ENCODE measurements around the gene PSMB5. TPM values are rescaled to one million over a fixed set of nuclear protein-coding genes. Genes with fewer than 3 reads are reported as not detected.
"Not testable (repeated sequence)": the region's sequence is repeated elsewhere in the genome, so short reads cannot be mapped to it uniquely, and the experiment has no call there.

PSMB5 gene
- polyA plus RNA-seq, 3 donors, result 78.0 to 152 (median 140) TPM

DNA sequence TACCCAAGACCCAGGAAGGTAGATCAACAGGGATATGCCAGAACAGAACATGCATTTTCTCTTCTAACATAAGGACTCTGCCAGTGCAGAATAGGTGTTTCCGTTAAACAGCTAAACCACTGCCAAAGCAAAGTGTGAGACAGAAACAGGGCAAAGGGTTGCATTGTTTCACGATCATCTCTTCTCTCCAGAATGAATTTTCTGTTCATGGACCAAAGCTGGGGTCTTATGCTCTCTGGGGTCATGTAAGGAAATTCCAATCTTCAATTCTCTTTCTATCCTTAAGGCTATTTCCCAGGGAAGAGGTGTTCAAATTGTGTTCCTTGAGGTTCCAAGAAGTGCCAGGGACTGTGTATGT is 10.9 kb downstream of the PSMB5 start:
- WGBS, 3 donors, result 96 to 97% (median 96%) methylated on average over 2 of the region's 2 CpGs
- H3K27ac ChIP-seq (ENCODE audit: low read depth, low read length), result no peak overlapping the region

DNA sequence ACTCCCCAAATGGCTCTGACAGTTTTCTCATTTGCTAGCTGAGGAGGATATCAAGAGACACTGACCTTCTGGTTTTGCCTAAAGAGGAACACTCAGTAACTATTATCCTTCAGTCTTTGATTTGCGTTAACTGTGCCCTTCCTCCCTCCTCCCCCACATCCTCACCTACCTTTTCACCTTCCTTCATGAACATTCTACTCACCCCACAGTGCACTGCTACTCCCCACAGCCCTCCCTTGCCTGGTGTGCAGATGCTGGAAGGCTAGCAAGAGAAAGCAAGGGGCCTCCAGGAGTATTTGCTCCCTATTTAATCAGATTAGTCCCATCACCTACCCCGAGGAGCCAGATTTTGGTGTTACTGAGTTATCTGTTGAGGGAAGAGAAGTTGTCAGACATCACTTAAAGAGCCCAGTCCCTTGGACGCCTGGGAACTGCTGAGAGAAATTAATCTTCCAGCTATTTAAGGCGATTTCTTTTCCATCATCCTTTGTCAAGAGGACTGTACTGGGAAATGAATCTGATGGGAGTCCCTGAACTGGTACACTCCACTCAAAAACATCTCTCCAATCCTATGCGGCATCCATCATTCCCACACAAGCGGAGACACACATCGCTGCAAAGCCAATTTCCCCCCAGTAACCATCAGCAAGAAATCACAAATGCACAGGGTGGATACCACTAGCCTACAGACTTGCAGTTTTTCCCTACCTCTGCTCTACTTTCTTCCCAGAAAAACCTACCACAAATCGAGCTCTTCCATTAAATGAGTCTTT is 11.5 kb downstream of the PSMB5 start:
- no peak overlapping the region for H3K27ac ChIP-seq (ENCODE audit: low read depth, low read length)
- WGBS, 3 donors, result 77 to 86% (median 82%) methylated on average over 8 of the region's 8 CpGs

DNA sequence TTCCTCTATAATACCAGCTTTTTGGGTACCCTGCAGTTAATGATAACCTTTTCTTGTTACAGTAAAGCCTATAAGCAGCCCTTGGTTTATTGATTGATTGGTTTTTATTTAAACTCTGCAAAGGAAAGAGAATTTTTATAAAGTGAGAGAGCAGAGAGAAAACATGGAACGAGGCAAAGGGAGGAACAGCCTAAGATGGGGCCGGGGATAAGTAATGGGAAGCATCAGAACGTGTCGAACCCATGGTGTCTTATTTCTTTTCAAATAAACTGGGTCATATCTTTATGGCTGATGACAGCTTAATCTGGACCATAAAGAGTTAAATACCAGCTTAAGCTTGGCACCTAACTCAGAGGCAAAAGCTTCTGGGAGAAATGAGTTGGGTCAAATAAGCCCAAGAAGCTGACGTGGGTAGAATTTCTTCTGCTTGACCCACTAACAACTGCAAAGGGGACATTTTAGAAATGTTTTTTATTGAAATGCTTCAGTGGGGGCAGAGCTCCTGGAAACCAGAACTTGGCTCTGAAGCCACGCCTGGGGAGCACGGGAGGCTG is 12.7 kb downstream of the PSMB5 start:
- H3K27ac ChIP-seq (ENCODE audit: low read depth, low read length), result no peak overlapping the region
- 57 to 69% (median 64%) methylated on average over 7 of the region's 7 CpGs for WGBS, 3 donors

DNA sequence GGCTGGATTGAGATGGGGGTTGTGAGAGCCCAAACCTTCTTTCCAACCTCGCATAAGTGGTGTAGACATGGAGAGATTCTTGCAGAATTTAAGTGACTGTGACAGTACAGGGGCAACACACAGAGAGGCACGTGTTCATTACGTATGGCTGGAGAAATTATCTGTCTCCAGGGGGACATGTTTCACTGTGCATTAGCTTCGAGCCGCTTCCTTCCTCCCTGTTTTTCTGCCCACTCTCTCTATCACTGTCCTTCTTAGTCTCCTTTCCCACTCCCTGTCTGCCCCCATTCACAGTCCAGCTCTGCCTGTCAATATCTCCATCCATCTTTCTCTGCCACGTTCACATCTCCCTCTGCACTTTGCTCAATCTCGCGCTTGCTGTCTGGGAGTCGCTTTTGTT is 13.3 kb downstream of the PSMB5 start:
- 62 to 74% (median 64%) methylated on average over 9 of the region's 9 CpGs for WGBS, 3 donors
- H3K27ac ChIP-seq (ENCODE audit: low read depth, low read length), result no peak overlapping the region

DNA sequence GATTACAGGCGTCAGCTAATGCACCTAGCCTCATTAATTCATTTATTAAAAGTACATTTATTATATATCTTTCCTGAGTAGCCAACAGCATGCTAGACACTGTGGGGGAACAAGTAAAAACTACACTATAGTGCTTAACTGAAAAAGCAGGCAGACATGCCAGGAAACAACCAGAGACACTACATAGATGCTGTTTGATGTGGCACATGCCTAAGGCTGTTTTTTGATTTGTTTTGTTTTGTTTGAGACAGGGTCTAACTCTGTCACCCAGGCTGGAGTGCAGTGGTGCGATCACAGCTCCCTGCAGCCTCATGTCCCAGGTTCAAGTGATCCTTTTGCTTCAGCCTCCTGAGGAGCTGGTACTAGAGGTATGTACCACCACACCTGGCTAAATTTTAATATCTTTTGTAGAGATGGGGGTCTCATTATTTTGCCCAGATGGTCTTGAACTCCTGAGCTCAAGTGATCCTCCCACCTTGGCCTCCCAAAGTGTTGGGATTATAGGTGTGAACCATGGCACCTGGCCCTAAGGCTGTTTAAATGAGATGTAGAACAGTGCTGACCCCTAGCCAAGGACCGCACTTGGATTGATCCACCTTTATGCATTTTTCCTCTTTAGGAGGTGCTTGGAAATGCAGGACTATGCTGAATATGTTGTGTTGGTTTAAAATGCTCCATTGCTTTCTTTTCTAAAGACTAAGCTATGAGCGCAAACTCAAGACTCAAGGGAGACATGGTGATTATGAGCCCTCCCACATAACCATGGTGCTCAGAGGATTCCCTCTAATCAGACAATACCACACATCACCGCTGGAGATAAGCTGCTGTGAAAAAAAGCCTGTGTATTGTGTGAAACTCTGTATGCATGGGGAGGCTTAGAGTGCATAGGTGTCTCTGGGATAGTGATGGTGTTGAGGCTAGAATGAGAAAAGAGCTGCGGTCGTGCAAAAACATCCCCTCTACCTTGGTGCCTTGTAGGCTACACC is 14.3 kb downstream of the PSMB5 start:
- H3K27ac ChIP-seq (ENCODE audit: low read depth, low read length), result no peak overlapping the region
- WGBS, 3 donors, result 87 to 96% (median 90%) methylated on average over 7 of the region's 7 CpGs

DNA sequence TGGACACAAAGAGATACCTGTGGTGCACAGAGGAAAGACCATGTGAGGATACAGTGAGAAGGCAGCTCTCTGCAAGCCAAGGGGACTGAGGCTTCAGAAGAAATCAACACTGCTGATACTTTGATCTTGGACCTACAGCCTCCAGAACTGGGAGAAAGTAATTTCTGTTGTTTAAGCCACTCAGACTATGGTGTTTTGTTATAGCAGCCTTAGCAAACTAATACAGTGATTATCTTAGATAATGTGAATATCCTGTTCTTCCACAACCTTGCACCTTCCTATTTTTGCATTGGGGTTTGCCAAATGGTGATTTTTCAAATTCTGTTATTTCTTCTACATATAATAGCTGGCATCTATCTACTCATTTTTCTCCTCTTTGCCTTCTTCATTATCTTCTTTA is 16.6 kb downstream of the PSMB5 start:
- H3K27ac ChIP-seq (ENCODE audit: low read depth, low read length), result no peak overlapping the region

DNA sequence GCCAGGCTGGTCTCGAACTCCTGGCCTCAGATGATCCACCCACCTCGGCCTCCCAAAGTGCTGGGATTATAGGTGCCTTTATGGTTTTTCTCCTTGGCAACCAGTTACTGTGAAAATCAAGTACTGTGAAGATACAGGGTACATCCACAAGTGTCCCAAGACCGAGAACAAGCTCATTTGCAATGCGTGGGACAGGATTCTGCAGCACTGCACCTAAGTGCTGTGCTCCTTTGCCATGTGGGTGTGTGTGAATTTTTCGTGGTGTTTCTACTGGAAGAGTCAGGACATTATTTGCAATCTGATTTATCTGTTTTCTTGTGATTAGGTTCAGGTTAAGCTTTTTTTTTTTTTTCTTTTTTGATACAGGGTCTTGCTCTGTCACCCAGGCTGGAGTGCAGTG is 17.6 kb downstream of the PSMB5 start:
- no peak overlapping the region for H3K27ac ChIP-seq (ENCODE audit: low read depth, low read length)
- WGBS, 3 donors, result 86 to 90% (median 90%) methylated on average over 5 of the region's 5 CpGs

DNA sequence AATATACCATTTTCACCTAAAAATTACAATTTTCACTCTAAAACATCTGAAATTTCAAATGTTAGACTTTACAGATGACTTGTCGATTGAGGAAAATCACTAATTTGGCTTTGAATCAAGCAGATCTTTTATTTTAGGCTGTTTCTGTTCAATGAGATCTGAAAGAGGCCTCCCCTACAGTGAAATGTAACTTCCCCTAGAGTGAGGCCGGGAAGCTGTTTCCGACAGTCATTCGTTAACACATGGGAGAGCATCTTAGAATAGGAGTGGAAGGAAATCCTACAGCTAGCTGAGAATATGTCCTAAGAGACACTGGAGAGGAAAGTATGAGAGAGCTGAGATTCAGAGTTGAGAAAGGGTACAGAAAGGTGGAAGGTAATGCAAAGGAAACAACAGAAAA is 19.1 kb downstream of the PSMB5 start:
- WGBS, 3 donors, result 55 to 76% (median 64%) methylated on average over 4 of the region's 4 CpGs
- no peak overlapping the region for H3K27ac ChIP-seq (ENCODE audit: low read depth, low read length)

DNA sequence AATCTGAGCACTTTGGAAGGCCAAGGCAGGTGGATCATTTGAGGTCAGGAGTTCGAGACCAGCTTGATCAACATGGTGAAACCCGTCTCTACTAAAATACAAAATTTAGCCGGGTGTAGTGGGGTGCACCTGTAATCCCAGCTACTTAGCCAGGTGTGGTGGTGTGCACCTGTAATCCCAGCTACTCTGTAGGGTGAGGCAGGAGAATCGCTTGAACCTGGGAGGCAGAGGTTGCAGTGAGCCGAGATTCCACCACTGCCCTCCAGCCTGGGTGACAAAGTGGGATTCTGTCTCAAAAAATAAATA is 21.0 kb downstream of the PSMB5 start:
- WGBS, 3 donors, result 92 to 93% (median 93%) methylated on average over 5 of the region's 5 CpGs
- H3K27ac ChIP-seq (ENCODE audit: low read depth, low read length), result not testable (repeated sequence)

DNA sequence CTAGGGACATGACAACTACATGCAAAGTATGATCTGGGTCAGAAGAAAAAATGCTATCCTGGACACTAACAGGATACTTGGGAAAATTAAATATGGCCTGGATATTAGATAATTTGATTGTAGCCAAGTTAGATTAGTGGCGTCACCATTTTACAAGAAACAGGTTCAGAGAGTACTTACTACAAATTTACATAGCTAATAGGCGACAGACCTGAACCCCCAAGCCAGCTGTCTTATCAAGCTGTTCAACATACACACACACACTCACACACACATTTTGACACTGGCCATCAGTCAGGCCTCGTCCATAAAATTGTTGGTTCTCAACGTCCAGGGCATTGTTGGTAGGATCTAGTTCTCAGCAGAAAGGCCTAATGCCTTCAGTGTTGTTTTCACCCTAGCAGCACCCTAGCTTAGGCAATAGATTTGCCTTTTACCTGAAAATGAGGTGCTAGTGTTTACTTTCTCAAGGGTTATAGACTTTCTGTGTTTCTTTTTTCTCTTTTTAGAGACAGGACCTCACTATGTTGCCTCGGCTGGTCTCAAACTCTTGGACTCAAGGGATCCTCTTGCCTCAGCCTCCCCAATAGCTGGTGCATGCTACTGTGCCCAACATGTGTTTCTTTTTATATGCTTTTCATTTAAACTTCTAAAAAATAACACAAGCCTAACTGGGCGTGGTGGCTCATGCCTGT is 21.5 kb downstream of the PSMB5 start:
- WGBS, 3 donors, result 67 to 82% (median 72%) methylated on average over 6 of the region's 6 CpGs
- no peak overlapping the region for H3K27ac ChIP-seq (ENCODE audit: low read depth, low read length)

DNA sequence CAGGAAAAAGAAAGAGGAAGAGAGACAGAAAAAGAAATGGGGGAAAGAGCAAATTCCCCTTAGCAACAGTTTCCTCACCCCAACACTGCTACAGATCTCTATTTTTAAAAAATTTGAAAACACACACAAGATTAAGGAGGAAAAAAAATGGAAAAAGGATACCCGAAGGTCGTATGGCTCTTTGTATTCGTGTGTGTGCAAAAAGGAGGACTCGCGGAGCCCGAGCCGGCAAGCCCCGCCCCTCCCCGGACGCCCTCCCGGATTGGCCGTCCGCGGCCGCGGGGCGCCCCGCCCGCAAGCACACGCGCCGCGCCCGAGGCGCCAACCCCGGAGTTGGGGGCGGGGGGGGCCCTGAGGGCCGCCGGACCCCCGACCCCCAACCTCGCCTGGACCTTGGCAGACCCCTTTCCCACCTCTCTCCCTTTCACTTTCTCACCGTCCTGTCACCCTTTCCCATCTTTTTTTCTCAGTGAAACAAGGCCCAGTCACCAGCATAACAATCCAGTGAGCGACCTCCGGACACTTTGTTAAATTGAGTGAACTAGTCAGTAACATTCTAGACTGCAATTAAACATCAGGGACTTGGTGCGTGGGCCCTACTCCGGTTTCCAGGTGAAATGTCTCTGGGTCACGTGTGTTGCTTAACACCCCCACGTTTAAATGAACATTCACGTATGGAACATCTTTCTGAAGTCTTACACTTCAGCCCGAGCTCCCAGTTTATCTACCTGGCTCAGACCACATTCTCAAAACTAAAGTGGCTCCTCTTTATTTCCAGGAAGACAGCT is 24.6 kb downstream of the PSMB5 start, which contains the start of gene C14orf93:
C14orf93 (minus strand) TSS at position 205 of the 788 bp plus-strand sequence. CDS start 11,120 bp downstream, outside the sequence.
- no peak within 1 kb of the TSS for H3K27ac ChIP-seq (ENCODE audit: low read depth, low read length)
- WGBS, 3 donors, result 1 to 3% (median 1%) methylated on average over 40 of the region's 40 CpGs

DNA sequence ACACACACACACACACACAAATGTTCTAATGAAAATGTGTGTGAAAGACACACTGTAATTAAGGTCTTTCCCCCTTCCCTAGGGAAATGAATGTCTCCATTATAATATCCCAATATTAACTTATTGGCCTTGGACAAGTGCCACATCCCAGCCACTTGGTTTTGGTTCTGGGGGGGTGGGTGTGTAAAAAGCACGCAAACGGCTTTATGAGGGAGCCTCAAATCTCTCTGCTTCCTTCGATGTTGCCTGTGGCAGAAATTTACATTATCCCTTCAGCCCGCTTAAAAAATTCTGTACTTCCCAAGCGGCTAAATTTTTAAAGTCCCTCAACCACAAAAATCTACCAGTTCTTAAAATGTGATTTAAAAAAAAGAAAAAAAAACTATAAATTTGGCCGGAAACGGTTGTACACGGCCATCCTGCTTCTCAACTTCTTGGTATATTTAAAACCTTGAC is 25.2 kb downstream of the PSMB5 start:
- 10 to 21% (median 13%) methylated on average over 8 of the region's 8 CpGs for WGBS, 3 donors
- no peak overlapping the region for H3K27ac ChIP-seq (ENCODE audit: low read depth, low read length)

DNA sequence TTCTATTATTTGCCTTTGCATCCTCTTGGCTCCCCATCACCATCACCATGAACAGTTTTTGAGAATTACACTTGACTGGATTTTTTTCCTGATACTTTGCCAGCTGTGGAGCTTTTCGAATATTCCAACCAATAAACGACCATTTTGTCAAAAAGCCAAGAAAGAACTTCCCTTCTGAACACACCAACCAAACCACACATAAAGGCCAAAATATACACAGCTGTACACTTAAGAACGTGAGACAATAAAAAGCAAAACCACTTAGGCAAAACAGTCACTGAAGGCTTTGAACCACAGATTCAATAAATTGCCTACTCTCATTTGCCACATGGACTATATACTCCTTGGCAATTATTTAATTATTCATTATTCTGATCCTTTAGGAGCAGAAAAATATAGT is 25.9 kb downstream of the PSMB5 start:
- WGBS, 3 donors, result 13 to 38% (median 26%) methylated on average over 3 of the region's 3 CpGs
- H3K27ac ChIP-seq (ENCODE audit: low read depth, low read length), result no peak overlapping the region

DNA sequence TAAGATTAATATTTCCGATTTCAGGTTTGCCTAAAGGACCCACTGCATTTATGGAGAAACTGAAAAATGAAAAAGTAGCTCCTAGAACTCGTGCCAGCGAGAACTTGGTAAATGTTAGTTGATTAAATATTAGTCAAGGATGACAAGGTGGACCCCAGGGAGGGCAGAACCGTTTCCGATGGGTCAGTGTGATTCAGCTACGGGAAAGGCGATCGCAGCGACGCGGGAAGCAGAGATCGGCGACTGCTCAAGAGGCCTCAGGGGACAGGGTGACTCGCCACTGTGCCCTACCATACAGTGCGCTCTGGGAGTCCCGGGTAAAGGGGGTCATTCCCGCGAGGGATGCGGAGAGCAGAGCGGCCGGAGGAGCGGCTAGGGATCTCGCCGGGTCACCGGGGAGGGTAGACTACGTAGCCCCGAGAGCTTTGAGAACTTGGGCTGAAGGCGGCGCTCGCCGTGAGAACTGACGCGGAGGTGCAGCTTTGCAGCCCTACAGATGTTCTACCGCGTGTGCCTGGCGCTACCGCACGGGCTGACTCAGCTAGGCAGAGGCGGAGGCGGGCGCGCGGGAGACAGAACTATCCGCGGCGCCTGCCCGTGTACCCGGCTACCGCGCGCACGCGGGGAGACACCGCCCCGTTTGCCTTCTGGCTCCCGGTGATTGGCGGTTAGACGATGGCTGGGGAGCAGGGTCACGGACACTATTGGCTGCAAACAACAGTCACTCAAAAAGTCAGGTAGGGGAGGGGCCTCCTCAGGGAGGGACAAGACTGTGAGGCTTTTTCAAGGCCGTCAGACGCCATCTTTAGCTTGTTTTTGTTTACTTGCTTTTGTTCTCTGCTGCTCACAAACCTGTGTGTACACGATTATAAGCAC is 27.9 kb downstream of the PSMB5 start:
- H3K27ac ChIP-seq (ENCODE audit: low read depth, low read length), result peak overlapping the region; percentile 38
- WGBS, 3 donors, result 0 to 1% (median 0%) methylated on average over 62 of the region's 62 CpGs

DNA sequence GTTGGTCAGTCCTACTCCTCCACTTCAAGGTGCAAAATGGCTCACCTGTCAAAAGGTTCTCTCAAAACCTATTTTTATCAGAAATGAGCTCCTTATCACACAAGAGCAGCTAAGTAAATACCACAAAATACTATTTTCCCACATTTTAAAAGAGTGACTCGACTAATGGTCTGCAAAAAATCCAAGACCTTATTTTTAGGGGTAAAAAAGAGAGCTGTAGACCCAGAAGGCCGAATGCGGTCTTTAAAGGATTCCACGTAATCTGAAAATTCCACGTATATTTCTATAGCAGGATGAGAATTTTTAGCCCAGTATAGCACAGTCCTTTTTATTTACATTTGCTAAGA is 28.5 kb downstream of the PSMB5 start:
- WGBS, 3 donors, result 26 to 62% (median 51%) methylated on average over 5 of the region's 5 CpGs
- H3K27ac ChIP-seq (ENCODE audit: low read depth, low read length), result no peak overlapping the region

DNA sequence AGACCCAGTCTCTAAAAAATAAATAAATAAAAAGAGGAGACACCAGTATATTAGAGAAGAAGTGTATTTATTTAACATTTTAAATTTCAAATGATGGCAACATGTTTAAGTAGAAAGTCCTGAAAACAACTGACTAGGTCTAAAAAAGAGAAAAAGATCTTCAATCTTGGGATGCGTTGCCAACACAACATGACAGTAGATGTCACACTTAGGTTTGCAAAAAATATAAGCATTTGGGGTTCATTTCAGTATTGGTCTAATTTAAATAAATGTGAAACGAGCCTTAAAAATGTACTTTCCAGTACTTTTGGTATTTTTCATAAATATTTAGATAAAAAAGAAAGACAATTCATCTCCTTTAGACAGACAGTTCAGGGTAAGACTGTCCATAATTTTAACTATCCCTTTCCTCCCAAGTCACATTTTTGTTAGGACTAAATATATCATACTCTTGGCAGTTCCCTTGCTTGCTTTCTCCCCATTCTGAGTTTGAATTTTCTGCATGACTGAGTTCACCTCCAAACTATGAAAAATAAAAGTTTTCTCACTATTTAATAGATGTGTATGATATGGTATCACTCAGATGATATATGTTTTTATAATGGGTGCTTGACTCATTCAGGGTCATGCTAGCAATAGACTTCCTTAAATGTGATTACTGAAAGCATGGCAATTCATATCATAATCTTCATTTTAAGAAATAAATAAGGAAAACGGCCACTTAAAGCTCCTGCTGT is 29.1 kb downstream of the PSMB5 start:
- H3K27ac ChIP-seq (ENCODE audit: low read depth, low read length), result no peak overlapping the region
- 67 to 78% (median 75%) methylated on average over 3 of the region's 3 CpGs for WGBS, 3 donors

DNA sequence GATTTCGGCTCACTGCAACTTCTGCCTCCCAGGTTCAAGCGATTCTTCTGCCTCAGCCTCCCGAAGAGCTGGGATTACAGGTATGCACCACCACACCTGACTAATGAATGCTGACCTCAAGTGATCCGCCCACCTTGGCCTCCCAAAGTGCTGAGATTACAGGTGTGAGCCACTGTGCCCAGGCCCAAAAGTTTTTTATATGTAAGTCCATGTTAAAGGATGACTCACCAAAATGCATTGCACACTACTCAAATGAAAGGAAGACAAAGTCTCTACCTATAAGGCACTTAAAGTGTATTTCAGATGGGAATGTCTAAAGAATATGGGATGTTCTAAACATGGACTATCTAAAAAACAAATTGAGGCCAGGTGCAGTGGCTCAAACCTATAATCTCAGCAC is 30.4 kb downstream of the PSMB5 start:
- 96 to 98% (median 96%) methylated on average over 4 of the region's 4 CpGs for WGBS, 3 donors

More for the DNA sequence above, 30.4 kb downstream of the PSMB5 start:
- not testable (repeated sequence) for H3K27ac ChIP-seq (ENCODE audit: low read depth, low read length)
